Jurkat, Clone E6-1 (cell line): ENCODE results near the gene RAB6B.
A peak's percentile ranks its signal among the peaks of the same experiment; 100 is the strongest.

Experiments used
- DNase-seq: peaks from one replicate; pipeline ENCODE4 v3.0.0-alpha.2; 2011; ENCODE audit warnings: low read depth, low spot score
- H3K4me3 ChIP-seq: 2 replicates; pipeline ENCODE4 v1.5.1; 2011; ENCODE audit warnings: mild to moderate bottlenecking, low read length, control low read depth, moderate library complexity

Gene RAB6B

DNA sequence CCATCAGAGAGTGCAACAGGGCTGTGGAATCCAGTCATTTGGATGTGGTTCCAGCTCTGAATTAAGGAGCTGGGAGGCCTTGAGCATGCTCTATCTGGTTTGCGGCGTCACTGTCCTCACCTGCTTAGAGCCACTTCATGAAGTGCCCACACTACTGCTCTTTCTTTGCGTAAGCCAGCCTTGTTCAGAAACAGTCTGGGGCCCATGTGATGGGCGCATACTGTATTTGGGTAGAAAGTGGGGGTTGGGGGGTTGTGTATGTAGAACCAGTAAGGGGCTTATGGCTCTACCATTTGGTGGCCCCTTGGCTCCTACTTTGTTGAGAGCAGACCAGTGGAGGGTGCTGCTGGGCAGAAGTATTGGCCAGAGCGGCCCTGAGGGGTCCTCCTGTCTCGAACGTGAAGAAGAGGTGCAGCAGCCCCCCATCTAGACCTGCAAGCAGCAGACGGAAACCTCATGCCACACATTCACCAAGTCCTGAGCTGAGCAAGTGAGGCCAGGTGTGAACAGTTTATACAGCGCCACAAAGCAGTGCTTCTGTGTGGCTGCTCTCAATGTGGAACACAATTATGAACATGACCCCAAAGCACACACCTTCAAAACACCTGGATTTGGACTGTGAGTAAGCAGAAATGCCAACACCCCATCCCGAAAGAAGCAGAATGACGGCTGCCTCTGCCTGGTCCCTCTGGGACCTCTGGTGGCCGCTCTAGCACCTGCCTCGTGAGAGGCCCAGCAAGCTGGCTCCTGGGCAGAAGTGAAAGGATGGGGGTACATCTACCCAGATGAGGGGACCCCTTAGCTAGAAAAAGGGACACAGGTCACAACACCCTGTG lies 63.5 kb downstream of the RAB6B start:
- DNase-seq = no peak
- no peak overlapping the region for H3K4me3 ChIP-seq

DNA sequence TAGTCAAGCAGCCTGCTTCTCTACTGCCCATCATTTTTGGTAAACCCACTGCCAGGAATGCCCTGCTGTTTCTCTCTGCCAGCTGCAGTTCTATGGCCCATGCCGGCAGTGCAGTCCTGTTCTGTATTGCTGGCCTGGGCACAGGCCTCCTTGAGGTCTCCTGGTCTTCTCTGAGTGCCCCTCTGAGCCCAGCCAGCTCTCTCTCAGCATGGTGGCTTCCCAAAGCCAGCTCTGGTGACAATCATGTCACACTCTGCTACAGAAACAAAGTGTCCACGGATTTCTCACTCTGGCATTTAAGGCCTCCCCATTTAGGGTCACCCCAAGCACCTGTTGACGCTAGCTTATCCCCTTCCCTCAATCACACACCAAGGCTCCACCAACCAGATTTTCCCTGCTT lies 65.6 kb downstream of the RAB6B start:
- H3K4me3 ChIP-seq = no peak overlapping the region
- no peak for DNase-seq

DNA sequence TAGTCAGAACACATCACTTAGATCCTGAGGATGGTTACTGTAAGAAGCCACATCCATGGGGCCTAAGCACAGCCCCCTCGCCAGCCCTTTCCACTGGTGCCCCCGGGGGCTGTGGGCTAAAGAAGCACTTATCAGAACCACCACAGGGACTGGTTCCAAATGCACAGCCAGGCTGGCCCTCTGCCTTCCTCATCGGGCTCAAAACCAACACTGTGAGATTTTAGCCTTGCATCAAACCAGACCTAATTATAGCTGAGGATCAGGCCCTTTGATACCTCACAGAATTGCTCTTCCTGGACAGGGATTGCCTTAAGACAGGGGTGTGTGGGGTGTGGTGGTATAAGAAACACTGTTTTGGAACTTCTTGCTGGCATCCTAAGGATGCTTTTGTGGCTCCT lies 66.4 kb downstream of the RAB6B start:
- no peak for DNase-seq
- H3K4me3 ChIP-seq = no peak overlapping the region

DNA sequence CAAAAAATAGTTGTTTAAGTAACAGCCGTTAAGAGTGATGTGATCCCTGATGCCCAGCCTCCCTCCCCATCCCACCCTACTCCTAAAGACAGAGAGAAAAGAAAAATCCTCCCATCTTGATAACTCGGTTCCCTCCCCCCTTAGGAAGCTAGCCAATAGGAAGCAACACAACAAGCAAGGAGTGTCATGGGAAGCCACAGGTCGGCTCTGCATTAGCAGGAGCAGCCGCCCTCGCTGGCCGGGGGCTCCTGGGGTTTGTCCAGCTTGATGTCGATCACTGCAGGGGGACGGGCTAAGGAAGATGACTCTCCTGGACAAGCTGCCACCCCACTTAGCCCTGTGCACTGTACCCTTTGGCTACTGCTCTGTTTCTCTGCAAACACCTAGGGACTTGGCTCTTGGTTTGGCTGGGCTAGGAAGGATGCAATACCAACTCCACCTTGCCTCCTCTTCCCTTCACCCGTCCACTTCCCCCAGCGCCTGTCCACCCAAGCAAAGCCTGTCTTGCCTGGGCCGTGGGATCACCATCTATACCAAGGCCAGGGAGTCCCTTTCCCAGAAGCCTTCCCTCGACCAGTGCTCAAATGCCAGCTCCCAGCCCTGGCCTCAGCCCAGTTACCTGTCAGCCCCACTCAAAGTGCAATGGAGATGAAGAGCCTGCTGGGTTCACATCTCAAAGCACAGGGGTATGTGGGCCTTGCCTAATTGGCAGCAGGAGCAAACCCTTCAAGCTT lies 66.9 kb downstream of the RAB6B start:
- H3K4me3 ChIP-seq = no peak overlapping the region
- no peak for DNase-seq

DNA sequence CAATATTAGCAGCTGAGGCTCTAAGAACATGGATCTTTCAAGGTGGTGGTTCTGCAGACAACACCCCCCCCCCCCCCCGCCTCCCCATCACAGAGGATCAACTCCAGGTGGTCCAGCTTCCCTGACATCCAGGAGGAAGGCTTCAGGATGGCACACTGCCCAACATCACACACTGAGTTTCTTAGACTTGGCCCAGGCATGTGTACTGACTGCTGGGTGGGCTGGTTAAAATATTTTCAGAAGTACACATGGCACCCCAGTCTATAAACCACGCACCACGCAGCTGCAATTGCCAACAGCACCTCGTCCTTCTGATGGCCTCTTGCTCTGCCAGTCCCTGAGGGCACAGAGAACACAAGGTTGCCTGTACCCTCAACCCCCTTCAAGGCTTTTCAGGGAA lies 68.0 kb downstream of the RAB6B start:
- DNase-seq = no peak

DNA sequence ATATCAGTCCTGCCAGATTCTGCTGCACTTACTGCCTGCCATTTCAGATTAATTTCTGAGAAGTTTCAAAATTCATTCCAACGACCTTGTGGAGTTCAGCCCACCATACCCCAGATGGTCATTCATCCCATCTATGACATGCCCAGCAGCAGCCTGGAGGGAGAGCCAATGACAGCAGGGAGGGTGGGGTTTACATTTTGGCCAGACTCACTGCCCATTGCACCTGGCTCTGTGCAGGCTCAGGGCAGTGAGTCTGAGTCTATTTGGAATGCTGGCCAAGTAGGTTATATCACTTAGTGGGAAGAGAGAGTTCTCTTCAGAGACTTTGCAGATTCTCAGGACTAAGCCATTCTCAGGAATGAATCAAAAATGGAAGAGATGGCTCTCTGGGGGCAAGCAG lies 68.5 kb downstream of the RAB6B start:
- DNase-seq = no peak
- no peak overlapping the region for H3K4me3 ChIP-seq

More for the DNA sequence above, 68.0 kb downstream of the RAB6B start:
- no peak overlapping the region for H3K4me3 ChIP-seq

DNA sequence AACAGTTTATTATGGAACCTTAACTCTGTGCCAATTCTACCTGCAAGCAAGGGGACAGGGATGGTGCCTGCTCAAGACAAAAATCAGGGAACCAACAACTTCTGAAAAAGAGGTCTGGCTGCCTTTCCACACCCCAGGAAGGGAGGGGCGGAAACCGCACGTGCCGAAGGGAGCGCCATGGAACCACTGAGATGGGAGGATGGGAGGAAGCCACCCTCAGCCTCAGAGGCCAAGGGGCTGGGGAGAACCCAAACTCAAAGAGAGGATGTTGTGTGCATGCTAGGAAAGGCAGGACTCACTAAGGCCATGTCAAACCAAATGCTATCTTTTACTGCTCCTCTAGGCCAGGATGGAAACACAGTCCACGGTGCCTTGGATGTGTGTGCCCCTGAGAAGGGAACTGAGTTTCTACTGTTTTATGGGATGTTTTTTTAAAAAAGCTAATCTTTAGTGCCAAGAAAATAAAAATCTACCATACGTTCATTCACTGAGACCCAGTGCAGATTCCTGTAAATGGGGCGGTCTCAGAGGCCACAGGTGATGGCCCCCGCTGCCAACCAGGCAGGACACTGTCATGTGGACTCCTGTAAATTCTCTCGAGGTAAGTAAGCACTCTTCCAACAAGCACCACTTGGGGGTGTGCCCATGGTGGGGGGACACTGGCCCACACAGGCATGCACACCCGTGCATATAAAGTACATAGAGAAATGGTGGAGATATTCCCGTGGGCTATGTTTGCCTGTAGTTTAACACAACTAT lies 69.5 kb downstream of the RAB6B start:
- no peak for DNase-seq
- H3K4me3 ChIP-seq = no peak overlapping the region

DNA sequence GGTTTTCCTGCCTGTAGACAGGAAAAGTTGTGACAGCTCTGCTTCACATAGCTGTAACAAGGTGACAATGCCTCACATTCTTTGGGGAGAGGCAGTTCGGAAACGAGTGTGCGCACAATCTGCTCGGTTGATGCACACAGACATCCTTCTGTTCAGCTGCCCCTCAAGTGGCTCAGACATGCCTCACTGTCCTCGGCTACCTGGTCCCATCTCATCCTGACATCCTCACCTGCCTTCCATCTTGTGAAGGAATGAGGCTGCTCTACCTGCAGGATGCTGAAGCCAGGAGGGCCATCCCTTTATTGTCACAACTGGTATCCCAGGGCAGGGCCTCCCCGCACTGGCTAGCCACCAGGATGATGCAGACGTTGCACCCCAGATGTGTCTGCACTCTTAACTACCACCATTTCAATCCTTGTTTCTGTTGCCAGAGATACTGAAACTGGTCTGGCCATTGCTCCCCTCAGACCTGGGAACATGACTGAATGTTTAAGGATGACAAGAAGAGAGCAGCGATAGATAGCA lies 70.7 kb downstream of the RAB6B start:
- DNase-seq = no peak

DNA sequence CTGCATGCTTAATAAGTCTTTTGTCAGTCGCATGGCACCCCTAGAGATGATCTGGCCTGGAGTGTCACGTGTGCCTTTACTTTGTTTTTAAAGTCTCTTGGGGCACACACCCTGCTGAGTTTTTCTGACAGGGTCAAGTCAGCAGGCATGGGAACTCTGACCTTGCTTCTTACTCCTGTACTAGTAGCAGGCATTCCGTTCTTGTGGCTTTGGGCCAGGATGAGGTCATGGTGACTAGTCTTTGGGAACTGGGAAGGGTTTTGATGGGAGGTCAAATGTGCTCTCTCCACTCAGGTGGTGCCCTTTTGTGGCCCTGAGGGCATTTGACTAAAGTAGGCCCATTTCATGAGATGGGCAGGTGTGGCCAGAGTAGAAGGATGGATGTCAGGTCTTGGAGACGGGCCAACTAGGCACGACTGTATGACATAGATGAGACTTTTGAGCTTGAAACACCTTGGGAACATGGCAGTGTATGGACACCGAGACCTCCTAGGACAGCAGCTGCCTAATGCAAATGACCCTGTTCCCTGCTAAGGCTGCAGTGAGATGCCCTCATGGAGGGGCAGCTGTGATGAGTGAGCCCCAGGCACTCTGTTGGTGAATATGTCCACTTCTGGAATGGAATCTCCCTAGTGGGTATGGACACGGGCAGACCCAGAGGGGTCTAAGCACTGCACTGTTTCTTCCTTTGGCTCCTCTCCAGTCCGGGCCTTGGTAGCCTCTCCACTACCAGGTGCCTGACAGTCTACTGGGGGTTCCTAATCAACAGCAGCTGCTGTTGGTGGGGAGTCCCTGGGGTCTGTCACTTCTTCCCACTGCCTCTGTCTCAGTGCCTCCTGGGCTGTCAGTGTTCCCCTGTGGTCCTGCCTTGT lies 73.7 kb downstream of the RAB6B start:
- no peak for DNase-seq
- H3K4me3 ChIP-seq = no peak overlapping the region

More for the DNA sequence above, 70.7 kb downstream of the RAB6B start:
- H3K4me3 ChIP-seq = no peak overlapping the region

DNA sequence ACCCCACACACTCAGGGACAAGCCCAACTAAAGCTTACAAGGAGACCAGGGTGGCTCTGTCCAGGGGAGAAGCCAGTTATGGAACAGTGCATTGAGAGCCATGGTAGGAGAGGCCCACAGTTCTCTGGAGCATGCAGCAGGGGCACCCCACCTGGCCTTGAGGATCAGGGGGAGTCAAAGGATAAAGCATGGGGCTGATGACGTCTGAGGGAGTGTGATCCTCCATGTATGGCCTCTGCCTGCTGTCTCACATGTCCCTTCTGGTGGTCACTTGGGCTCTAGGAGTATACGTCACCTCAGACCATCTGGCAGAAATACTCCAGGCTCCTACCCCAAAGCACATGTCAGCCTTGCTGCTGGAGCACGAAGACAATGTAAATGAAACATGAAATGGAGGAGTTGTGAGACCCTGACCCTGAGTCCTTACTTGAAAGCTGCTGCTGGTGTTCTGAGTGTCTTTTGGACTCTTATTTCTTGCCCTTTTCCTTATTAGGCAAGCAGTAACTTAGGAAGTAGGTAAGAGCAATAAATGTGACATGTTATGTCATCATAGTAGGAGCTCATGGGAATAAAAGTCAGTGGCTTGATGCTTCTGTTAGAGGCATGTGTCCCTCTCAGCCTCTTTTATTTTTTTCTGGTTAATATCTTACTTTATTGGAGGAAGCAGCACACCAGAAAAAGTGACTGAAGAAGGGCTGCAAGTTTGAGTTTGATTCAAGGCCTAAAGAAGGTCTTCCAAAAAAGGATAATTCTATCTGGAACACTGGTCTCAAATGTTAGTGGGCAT lies 74.6 kb downstream of the RAB6B start:
- no peak for DNase-seq
- no peak overlapping the region for H3K4me3 ChIP-seq

DNA sequence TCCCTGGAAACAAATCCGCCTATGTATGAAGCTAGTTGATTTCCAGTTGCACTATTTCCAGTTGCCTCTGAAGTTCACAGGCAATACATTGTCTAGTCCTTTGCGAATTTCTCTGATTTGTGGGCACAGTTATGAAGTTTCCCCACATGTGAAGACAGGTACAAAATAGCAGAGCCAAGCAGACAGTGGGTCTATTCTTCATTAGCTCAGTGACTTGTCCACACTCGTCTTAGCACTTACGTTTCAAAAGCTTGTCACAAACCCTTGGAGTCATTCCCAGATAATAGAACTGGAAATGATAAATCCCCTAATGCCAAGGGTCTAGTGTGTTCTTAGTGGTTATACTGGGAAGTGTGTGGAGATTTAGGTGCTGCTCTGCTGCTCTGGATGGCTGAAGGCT lies 75.6 kb downstream of the RAB6B start:
- H3K4me3 ChIP-seq = no peak overlapping the region
- DNase-seq = no peak

DNA sequence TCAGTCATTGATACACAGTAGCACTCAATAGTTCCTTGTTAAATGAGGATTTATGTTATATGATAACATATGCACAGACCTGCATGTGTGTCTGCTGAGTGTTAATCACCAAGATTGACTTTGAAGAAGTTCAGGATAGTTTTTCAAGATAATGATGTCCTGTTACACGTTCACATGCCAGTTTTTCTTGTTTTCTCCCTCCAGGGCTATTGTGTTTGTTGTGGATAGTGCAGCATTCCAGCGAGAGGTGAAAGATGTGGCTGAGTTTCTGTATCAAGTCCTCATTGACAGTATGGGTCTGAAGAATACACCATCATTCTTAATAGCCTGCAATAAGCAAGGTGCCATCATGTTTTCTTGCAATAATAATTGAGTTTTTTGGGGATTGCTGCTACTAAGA lies 80.3 kb downstream of the RAB6B start:
- DNase-seq = no peak
- no peak overlapping the region for H3K4me3 ChIP-seq

DNA sequence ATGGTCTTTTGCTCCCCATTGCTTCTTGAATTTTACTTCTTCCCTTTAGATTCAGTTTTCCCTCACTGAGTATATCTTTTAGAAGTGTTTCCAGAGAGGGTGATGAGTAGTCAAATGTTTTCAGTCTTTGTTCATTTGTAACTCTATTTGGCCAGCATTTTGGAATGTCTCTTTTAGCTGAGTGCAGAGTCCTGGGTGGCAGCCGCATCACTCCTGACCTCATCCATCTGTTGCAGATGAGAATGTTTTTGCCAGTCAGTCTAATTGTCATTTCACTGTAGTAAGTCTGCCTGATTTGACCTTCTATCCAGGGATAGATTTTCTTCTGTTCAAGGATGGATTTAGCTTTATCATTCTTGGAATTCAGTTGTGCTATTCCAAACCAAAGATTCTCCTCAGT lies 82.8 kb downstream of the RAB6B start:
- DNase-seq = no peak
- no peak overlapping the region for H3K4me3 ChIP-seq

DNA sequence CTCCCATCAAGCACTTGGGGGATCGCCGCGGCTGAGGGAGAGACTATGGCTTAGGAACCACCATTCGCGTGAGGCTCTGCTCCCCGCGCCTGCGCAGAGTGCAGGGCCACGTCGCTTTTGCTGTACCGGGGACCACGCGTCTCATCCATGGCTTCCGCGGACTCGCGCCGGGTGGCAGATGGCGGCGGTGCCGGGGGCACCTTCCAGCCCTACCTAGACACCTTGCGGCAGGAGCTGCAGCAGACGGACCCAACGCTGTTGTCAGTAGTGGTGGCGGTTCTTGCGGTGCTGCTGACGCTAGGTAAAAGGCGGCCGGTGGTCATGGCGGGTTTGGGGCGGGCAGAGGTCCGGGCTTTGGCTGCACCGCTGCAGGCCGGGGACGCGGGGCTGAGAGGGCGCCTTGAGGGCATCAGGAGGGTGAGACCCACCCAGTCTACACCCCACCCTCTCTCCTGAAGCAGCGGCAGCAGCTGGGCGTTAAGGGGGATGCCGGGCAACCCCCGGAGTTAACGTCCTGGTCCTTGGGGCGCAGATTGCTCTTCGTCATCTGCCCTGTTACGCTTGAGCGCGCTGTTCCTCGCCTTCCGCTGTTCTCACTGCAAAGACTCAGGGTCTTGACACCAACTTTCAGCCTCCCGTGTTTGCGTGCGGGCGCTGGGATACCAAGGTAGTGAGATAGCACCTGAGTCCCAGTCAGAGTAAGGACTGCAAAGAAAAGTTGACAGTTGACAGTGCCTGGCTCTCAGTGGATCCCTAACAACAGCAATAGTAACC lies 89.8 kb downstream of the RAB6B start, which contains the start of gene SRPRB:
Gene SRPRB, plus strand, starts transcription at position 114 of the 774 bp plus-strand sequence. Its CDS starts 34 bp downstream, at position 148.
- peak within 1 kb of the TSS; percentile 84 for H3K4me3 ChIP-seq
- peak; percentile 93 for DNase-seq

DNA sequence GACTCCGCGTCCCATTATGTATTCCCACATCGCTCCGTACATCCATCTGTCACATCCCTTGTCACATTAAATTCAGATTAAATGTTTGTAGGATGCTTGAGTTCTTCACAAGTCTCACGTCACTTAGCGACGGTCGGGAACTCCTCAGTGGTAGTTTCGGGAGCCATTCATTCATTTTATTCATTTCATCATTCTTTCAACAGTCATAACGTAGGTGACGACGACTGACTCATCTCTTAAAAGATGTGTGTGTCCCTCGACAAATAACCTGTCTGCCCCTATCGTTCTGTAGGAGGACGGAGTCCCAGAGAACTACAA lies 90.3 kb downstream of the RAB6B start:
- DNase-seq = no peak
- peak overlapping the region; percentile 84 for H3K4me3 ChIP-seq

DNA sequence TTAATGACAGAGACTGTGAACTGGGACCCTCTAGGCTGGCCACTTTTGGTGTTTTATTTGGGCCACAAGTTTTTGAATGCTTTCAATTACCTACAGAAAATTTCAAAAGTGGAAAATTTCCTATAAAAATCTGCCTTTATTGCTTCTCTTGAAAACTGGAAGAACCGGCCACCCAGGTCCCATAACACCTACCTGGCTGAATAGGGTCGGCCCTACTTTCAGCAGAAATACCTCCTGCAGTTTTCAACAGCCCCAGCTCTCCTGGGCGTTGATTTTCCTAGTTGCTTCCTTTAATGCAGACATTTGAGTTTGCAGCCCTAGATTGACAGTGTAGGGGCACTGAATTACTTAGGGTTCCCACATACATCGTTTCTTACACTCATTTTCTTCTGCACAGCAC lies 90.8 kb downstream of the RAB6B start:
- no peak overlapping the region for H3K4me3 ChIP-seq
- DNase-seq = no peak

DNA sequence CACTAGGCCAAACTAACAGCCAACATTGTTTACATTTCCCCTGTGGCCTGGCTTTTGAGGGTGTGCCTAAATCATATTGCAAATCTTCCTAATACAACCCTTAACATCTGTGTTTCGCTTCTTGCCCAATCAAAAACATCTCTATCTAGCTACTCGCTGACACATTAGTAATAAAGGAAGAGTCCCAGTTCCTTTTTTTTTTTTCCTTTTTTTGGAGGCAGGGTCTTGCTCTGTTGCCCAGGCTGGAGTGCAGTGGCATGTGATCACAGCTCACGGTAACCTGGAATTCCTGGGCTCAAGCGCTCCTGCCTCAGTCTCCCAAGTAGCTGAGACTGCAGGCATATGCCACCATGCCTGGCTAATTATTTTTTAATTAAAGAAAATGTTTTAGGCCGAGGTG lies 92.2 kb downstream of the RAB6B start:
- no peak for DNase-seq
- no peak overlapping the region for H3K4me3 ChIP-seq
